ENCODE results near the gene YWHAH.

DNA sequence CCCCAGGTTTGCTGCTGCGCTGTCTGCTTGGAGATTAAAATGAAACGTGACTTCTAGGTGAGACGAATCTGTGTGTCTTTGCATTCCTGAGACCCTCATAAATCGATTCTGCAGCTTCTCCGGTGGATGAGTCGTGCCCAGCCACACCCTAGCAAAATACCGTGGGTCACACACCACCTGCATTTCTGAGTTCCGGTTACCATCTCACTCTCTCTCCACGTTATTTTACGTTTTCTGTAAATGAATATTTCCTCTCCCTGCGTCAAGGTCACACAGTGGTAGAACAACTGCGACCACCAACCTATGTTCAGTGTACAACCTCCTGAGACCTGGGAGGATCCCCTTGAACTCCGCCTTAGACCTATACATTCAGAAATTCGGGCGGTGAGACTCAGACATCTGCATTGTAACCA is 1.1 kb downstream of the YWHAH start:
- TF ChIP-seq, protein P1, sequence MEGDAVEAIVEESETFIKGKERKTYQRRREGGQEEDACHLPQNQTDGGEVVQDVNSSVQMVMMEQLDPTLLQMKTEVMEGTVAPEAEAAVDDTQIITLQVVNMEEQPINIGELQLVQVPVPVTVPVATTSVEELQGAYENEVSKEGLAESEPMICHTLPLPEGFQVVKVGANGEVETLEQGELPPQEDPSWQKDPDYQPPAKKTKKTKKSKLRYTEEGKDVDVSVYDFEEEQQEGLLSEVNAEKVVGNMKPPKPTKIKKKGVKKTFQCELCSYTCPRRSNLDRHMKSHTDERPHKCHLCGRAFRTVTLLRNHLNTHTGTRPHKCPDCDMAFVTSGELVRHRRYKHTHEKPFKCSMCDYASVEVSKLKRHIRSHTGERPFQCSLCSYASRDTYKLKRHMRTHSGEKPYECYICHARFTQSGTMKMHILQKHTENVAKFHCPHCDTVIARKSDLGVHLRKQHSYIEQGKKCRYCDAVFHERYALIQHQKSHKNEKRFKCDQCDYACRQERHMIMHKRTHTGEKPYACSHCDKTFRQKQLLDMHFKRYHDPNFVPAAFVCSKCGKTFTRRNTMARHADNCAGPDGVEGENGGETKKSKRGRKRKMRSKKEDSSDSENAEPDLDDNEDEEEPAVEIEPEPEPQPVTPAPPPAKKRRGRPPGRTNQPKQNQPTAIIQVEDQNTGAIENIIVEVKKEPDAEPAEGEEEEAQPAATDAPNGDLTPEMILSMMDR (conservative IDR thresholded peaks at IDR 0.05): no peak
- TF ChIP-seq ZFX (IDR thresholded peaks at IDR 0.05): no peak

All from C4-2B (cell line).